IMR-90 (cell line): Measurements from ENCODE around the gene C19orf73. TPM values are rescaled to one million over a fixed set of nuclear protein-coding genes. Genes with fewer than 3 reads are reported as not detected.

Experiments used
- BHLHE40 ChIP-seq: fragments of 150-350 bp; IDR thresholded peaks from 2 replicates; pipeline ENCODE4 v1.6.1; 2016; ENCODE audit warnings: mild to moderate bottlenecking, low read depth, low read length
- NFE2L2 ChIP-seq: fragments of 150-350 bp; IDR thresholded peaks from 2 replicates; pipeline ENCODE4 v1.6.1; 2016; ENCODE audit warnings: low read depth, mild to moderate bottlenecking, low read length
- RFX5 ChIP-seq: IDR thresholded peaks from 2 replicates; pipeline ENCODE4 v1.8.0; 2012; ENCODE audit warnings: low read depth, mild to moderate bottlenecking, low read length, moderate library complexity
- polyA plus RNA-seq, 3 experiments: library from polyadenylated mRNA; depleted of rRNA; stranded (reverse); fragments of >200 nt; gene quantifications; 2 replicates each; pipeline ENCODE4 v1.2.3, GENCODE V29; 2012; ENCODE audit warnings: low replicate concordance in 1 of 3
- total RNA-seq: library from RNA; depleted of rRNA; stranded (reverse); fragments of >200 nt; gene quantifications from 2 replicates; pipeline ENCODE4 v1.2.3, GENCODE V29; 2012

Gene C19orf73
- total and polyA plus RNA-seq, 2 of the 4 experiments (the other 2 are of a cell fraction): 1.2 TPM; not detected in 1

GRCh38 chr19:49097453-49098288 lies 21.3 kb downstream of the C19orf73 start (continued):
- no peak; the same call in 1 of the 2 replicates for TF ChIP-seq BHLHE40
- TF ChIP-seq NFE2L2: no peak
- no peak for TF ChIP-seq RFX5
